HG03469 (cell line): ENCODE measurements around the gene RPL9.
"Not testable (repeated sequence)": the region's sequence is repeated elsewhere in the genome, so short reads cannot be mapped to it uniquely, and the experiment has no call there.

Experiments
- ATAC-seq: cut with Tn5 transposase; IDR thresholded peaks from one replicate; pipeline ENCODE4 v1.9.1; 2021; ENCODE audit warnings: mild to moderate bottlenecking, moderate library complexity, moderate number of reproducible peaks; ENCODE audit not compliant: unreplicated experiment

RPL9 gene

DNA sequence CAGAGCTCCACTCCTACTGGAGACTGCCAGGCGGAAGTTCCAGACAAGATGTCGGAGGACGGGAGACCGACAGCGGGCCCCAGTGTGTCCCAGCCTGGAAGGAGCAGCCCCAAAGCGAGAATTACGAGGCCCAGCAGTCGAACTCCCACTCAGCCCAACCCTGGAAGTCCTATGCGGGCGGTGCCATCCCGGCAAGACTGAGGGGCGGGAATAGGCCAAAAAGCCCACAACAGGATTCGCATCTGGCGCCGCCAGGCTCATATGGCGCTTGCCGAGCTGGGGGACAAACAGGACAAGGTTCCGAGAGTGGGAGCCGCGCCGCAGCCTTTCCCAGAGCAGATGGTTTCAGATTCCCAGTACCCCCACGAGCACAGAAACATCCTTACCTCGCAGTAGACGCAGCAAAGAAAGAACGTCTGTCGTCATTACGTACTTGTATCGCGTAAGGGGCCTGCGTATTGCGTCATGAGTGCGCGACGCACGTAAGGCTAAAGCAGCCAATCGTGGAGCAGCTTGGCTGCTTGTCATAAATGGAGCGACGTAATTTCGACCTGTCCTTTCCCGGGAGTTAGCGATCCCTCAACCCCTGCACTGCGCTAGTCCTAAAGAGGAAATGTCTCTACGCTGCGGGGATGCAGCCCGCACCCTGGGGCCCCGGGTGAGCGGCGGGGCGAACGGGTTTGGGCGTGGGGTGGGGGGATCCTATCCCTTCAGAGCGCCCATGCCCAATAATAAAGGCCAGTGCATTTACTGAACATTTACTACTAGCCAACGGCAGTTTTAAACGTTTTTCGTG, at the start of gene RPL9, which contains the start of gene LIAS:
Gene RPL9, minus strand, starts transcription at position 418 of the 796 bp plus-strand sequence. CDS start 483 bp downstream, outside the sequence.
Gene LIAS, plus strand, starts transcription at position 552 of the 796 bp plus-strand sequence. Its CDS starts 62 bp downstream, at position 614.
- peak; percentile 66 for ATAC-seq

DNA sequence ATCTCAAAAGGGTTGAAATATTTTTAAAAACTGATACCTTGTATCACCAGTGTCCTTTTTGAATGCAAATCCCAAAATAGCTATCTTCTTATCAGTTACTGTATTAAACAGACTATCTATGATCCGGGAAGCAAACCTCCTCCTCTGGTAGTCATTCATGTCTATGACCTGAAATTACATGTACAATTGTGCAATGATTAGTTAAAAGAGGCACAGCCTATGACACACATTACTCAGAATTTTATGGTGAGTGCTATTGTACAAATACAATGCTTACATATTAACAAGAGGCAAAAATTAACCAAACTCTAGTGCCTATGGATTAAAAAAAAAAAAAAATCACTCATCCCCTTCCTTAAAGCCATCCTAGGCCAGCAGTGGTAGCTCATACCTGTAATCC, 46.9 kb upstream of the RPL9 start:
- ATAC-seq: no peak

DNA sequence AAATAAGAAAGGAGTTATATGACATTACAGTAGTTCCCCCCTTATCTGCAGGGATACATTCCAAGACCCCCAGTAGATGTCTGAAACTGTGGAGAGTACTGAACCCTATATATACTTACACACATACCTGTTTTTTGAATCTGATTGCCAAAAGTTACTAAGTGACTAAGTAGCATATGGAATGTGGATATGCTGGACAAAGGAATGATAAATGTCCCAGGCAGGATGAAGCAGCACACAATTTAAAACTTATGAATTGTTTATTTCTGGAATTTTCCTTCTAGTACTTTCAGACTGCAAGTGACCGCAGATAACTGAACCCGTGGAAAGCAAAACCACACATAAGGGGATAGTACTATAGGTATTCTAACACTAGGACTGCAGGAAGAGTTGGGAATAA, 45.8 kb upstream of the RPL9 start:
- ATAC-seq: no peak

DNA sequence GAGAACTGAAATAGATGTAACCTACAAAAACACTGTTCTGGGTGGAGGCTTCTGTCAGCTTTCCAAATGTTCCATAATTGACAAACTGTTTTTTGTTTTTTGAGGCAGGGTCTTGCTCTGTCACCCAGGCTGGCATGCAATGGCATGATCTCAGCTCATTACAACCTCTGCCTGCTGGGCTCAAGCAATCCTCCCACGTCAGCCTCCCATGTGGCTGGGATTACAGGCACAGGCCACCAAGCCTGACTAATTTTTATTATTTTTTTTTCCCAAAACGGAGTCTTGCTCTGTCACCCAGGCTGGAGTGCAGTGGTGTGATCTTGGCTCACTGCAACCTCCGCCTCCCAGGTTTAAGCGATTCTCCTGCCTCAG, 43.9 kb upstream of the RPL9 start:
- ATAC-seq: not testable (repeated sequence)

DNA sequence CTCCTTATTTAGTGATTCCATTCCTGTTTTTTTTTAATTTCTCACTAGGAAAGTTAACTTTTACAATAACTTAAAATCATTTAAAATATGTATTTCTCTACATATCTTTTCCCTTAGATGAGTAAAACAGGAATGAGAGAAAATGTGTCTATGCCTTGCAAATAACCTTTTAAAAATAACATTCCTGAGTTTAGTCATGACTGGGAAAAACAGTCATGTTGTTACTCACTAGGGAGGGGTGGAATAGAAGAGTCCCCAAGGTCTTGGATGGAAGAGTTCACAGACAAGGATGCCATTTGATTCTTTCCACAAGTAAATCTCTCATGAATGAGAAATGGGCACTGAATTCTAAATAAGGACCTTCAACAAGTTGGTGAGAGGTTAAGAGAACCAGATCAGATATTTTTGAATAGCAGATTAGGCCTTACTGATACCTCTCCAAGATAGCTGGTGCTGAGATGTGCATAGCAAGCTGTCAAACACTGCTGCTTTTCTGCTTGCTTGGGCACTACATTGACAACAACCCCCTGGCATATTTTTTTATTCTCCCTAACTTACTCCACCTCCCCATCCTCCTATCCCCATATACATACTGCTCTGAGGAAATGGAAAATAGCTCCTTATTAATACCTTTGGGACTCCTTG, 43.4 kb upstream of the RPL9 start:
- no peak for ATAC-seq

DNA sequence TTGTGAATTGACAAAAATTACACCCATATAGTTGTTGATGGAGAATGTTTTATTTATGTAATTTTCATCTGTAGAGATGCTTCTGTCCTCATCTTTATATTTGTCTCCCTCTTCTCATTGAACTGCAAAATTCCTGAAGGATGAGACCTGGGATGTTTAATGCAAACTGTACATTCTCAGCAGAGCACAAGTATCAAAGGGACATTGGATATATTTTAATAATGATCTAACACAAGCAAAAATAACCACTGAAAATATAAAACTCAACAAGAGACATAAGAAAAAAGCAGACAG, 40.0 kb upstream of the RPL9 start:
- ATAC-seq: no peak

DNA sequence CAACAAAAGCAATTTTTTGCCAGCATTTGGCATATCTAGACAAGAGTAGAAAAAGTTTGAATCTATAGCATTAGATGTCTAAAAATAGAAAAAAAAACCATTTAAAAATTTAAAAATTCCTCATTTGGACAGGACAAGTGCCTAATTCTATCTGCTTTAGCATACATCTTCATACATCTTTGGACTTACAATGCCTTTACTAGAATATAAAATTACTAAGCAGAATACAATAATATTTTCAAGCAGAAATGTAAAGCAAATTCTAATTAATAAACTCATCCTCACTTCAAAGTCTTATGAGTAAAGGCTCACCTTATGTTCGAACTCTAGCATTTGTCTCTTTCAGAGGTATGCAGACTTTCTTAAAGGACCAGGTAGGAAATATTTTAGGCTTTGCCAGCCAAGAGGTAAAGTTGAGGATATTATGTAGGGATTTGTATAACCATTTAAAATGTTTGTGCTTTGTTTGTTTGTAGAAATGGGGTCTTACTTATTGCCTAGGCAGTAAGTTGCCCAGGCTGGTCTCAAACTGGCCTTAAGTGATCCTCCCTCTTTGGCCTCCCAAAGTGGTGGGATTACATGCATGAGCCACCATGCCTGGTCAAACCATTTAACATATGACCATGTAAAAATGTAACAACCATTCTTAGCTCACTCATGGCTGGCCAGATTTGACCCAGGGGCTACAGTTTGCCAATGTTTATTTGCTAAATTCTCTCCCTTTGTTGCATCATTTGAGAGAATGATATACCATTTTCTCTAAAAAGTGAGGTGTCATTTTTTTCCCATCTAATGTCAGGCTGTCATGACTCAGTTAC, 39.4 kb upstream of the RPL9 start:
- ATAC-seq: no peak

DNA sequence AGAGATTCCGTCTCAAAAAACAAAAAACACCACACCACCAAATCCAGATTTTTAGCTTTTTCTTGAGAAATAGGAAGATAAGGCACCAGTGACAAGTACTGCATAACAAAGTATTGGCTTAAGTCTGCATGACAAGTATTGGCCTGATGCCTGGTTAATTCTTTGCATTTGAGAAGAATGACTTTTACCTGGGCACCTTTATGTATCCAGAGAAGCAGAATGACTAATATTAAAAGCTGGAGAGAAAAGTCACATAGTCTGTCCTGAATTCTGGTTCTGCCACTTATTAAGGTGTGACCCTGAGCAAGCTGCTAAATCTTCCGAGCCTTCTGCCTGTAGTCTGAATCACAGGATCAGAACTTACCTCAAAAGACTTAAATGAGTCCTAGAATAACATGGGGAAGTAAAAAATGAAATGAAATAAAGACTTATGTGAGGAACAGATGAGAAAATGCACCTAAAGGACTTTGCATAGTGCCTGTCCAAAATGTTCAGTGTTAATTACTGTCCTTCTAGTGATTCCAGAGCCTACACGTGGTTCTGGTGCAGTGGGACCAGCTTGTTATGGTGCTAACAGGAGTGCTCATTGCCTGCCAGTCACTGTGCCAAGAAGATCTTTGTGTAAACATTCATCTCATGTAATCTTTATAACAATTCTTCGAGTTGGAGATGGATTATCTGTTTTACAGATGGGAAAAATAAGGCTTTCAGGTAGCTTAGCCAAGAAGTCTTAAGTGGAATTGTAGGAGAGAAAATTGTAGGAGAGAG, 36.9 kb upstream of the RPL9 start:
- no peak for ATAC-seq

DNA sequence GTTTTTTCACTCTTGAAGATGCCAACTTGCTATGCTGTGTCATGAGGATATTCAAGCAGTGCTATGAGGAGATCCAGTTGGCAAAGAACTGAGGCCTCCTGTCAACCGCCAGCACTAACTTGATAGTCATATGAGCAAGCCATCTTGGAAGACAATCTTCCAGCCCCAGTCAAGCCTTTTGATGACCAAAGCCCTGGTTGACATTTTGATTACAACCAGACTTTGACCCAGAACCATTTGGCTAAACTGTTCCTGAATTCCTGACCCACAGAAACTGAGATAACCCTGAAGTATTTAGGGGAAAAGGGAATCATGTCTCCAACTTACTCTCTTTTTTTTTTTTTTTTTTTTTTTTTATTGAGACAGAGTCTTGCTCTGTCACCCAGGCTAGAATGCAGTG, 35.6 kb upstream of the RPL9 start:
- no peak for ATAC-seq

DNA sequence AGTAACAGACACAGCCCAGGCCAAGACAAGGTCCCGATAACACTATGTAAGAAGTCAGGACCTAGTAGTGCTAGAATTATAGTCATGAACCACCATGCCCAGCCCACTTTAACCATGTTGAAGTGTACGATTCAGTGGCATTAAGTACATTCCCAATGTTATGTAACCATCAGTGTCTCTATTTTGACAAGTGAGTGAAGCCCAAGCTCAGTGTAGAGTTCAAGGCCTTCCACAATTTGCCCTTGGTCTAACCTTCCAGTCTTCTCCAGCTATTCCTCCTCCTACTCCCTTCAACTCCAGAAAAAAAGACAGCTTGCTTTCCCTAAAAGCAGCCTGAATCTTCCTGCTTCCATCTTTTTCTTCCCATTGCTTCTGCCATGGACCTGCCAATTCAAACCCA, 31.6 kb upstream of the RPL9 start:
- no peak for ATAC-seq

DNA sequence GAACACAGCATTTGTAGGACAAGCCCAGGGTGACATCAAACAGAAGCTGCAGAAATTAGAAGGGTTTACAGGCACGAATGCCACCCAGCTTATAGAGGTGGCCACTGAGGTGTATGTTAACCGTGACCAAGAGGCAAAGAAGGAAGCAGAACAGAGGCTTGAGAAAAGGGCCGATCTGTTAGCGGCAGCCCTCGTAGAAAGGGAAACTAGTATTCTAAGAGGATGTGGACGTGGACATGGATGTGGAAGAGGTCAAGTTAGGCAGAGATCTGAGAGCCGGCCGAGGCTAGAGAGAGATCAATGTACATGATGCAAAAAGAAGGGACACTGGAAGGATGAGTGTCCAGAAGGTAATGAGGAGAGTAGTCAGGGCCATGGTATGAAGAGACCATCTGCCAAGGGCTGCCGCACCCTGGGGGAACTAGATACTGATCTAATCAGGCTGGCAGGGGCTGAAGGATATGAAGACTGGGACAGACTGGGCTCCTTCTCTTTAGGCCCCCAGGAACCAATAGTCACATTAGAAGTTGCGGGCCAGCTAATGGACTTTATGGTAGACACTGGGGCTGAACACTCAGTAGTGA, 27.6 kb upstream of the RPL9 start:
- ATAC-seq: no peak

DNA sequence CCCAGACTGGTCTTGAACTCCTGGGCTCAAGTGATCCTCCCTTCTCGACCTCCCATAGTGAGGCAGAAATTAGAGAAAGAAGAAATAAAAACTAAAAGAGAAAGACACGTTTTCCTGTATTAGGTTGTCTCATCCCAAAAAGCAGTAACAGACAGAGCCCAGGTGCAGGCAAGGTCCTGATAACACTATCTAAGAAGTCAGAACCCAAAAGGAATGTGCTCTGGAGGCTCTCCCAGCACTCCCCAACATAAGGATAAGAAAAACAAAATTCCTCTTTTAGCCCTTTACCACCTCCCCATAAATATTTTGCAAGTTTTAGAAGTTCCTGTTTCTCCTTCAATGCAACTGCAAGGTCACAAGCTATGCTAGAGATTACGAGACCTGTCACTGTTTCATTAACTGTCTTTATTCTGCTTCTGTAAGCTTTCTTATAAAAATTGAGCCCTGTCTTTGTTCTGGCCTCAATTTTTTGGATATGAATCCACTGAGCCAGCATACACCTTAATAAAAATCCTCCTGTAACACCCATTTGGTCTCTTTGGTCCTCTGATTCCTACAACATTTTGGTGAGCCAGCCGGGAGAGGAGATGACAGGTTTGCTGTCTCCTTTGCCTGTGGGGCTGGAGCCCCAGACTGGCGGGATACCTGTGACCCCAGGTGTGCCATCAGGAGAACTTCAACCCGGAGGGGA, 26.0 kb upstream of the RPL9 start:
- no peak for ATAC-seq

DNA sequence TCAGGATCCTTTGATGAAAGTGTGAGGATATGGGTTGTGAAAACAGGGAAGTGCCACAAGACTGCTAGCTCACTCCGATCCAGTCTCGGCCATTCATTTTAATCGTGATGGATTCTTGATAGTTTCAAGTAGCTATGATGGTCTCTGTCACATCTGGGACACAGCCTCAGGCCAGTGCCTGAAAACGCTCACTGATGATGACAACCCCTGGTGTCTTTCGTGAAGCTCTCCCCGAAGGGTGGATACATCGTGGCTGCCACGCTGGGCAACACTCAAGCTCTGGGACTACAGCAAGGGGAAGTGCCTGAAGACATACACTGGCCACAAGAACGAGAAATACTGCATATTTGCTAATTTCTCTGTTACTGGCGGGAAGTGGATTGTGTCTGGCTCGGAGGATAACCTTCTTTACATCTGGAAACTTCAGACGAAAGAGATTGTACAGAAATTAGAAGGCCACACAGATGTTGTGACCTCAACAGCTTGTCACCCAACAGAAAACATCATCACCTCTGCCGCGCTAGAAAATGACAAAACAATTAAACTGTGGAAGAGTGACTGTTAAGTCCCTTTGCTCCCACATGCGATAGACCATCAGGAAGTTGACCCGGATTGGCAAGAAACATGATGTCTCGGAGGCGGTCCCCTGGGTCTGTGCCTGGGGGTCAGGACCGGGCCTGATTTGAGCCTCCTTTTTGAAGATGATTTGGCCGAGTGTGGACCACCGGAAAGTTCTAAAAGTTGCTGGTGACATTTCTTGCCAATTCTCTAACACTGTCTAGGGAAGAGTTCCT, 22.4 kb upstream of the RPL9 start:
- ATAC-seq: no peak

DNA sequence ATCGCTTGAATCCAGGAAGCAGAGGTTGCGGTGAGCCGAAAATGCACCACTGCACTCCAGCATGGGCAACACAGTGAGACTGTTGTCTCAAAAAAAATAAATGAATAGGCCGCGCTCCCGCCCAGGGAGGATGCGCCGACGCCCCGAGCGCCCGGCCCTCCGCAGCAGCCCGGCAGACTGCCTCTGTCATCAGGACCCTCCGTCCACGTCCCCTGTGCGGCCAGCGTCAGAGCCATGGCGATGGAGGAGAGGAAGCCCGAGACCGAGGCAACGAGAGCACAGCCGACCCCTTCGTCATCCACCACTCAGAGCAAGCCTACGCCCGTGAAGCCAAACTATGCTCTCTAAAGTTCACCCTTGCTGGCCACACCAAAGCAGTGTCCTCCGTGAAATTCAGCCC, 21.5 kb upstream of the RPL9 start:
- no peak for ATAC-seq

DNA sequence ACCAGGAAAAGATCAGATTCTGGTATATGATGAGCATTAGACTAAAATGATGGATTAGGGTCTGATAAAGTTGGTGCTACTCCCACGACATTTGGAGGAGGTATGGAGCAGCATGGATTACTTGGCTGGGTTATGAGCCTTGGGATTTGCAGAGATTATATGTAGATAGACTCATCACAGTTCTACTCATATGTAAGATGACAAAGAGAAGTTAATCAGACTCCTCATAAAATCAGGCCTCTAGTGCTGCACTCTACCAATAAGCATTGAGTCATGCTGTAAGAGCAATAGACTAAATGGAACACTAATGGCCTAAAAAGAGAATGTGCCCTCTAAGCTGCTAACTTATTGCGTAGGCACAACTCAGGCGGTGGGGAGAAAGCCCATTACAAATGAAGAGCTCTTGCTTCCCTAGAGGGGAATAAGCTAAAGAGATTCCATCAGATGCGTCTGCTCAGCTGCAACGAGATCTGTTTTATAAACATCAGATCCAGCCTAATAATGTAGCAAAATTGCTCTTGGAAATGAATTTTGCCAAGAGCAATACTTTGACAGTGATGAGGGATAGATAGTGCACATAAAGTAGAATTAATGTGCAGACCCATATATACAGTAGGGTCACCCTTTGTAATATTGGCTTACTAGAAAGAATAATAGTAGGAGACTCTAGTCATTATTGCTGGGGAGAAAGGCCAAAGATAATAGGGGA, 17.6 kb upstream of the RPL9 start:
- ATAC-seq: no peak

DNA sequence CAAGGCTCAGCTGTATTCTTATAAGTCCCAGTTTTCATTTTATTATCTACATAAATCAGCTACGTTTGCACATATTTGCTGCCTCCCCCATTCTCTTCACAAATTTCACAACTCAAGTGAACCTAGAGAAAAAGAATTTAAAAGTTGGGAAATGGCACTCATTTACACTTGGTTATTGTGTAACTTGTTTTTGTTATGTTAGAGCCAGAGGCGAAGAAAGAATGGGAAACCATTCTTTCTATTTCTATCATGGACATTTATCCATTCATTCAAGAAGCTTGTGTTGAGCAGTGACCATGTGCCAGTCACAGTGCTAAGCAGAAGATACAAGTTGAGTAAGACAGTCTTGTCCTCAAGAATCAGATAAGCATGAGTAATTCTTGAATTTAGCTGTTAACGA, 13.7 kb upstream of the RPL9 start:
- no peak for ATAC-seq

DNA sequence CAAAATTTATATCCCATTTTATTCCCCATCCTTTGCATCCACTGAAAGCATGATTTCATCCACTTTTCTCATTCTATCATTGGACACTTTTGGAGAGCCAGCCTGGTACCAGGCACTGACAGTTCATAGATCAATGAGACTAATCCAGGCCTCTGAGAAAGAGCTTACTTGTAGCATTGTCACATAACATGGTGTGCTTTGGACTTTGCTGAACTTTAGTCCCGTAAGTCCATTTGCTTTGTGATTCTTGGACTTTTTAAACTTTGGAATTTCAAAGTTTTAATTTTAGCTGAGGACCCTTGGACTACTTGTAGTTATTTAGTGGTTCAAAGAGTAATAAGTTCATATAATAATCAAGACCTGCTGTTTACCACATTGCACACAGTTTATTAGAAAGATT, 11.7 kb upstream of the RPL9 start:
- no peak for ATAC-seq

DNA sequence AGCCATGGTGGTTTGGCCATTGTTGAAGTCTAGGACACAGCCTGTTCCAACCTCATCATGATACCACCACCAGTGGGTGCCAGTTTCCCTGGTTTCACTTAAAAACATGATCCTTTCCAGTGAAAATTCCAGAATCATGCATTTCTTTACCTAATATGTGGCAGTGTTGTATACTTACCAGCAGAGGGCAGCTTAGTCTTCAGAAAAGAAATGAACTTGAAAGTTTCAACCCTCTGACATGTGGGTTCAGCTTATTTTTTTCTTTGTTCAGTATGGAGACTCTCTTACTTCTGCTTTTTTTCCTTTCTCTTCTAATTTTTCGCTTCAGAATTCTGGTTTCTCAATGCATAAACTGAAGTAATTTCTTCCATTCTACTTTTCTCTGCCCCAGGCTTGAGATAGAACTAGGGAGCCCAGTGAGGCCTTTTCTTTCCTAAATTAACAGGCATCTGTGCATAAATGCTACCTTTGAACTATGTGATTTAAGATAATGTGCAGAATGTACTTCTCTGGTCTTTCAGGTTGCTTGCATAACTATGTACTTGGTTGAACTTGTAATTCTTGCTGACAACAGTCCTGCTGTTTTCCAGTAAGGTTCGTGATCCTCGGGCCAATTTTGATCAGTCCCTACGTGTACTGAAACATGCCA, 10.8 kb upstream of the RPL9 start:
- peak; percentile 68 for ATAC-seq
